ENCODE measurements around the gene WIPI1. TPM values are rescaled to one million over a fixed set of nuclear protein-coding genes. Genes with fewer than 3 reads are reported as not detected.

WIPI1 gene
- total RNA-seq, 1 donor from 2014 or later = 66.1 TPM

GRCh38 chr17:68397108-68397536, 60.2 kb downstream of the WIPI1 start:
- no peak for DNase-seq
- ATAC-seq = no peak
- intact Hi-C loops (cut with micrococcal nuclease) = no loop called here

DNA sequence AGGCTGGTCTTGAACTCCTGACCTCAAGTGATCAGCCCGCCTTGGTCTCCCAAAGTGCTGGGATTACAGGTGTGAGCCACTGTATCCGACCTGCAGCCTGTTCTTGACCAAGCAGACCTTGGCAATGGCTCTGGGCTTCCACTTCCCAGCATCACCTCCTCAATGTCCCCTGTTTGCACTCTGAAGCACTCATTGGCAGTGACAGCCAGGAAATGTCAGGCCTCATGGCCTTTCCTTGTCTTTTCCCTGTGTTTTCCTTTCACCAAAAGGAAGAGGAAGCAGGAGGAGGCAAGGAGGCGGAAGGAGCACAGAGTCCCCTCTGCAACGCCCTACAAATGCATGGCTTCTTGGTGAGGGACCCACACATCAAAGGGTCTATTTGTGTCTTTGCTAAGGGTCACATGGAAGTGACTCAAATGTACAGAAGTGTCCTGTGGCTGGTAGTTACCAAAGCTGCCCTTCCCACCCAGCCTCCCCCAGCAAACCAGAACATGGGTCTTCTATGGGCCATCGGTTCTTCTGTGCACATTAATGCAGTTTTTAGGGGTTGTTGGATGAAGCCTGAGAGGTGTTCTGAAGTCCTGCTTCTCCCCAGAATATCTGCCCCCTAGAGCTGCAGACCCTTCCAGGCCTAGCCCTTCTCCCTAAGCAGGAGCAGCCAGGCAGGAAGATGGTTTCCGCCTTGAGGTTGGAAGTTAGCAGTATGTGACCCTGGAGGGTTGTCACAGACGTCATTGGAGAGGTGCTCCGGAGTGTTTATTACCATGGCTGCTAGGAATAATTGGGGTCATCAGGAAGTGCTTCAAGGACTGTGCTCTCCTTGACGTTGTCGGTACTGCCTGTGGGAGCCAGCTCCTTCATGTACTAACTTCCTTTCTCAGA, 60.8 kb downstream of the WIPI1 start:
- intact Hi-C loops (cut with micrococcal nuclease) = no loop called here
- DNase-seq (no peak), ATAC-seq (no peak)

- DNase-seq = no peak
- ATAC-seq = no peak
- intact Hi-C loops (cut with micrococcal nuclease) = no loop called here
These were observed 62.5 kb downstream of the WIPI1 start for GRCh38 chr17:68394608-68395331.

DNA sequence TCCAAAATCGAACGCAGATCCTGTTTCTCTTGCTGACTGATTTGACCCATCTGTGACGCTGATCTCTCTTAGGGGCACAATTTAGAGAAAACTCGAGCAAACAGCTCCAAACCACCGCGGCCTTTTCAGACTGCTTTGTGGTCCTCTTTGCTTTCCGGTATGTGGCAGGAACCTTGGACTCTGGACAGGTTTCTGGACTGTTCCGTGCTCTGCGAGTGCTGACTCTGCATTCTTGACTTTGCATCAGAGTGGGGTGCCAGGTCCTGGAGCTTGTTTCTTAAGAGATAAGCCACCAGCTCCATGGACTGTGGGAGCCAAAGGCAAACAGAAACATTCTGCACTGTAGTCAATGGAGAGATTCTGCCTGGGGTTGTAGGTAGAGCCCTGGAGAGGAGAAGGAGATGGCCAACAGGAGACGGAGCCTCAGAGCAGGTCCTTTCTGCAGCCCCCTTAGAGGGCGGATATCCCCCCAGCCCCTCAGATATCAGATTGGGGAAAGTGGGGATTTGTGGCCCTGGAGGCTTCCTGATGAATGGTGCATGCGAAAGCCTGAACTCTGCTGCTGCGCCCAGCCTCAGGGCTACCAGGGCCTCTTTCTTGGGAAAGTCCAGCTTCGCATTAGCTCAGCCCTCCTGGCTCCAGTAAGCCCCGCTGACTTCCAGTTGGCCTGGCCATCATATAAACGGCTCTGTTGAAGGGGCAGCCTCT, 65.6 kb downstream of the WIPI1 start:
- no peak for ATAC-seq
- intact Hi-C loops (cut with micrococcal nuclease) = no loop called here
- DNase-seq = no peak

GRCh38 chr17:68390888-68391545, 66.3 kb downstream of the WIPI1 start:
- intact Hi-C loops (cut with micrococcal nuclease) = no loop called here
- ATAC-seq = no peak
- DNase-seq = no peak

DNA sequence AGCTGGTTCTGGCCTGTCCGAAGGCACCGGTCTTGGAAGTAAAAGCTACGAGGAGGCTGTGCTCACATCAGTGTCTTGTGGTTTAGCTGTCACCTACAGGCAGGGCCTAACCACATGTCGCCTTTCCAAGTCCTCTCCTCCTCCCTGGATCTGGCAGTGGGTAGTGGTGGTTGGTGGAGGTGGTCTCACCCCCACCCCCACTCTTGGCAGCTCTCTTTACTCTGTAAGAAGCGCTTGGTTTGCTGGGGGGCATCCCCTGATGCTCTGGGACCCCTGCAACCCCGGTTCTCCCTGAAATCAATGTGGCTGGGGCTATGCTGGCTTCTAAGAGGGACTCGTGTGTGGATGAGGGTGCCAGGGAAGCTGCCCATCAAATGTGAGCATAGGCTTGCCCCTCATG, 68.3 kb downstream of the WIPI1 start:
- ATAC-seq (no peak), DNase-seq (no peak)
- intact Hi-C loops (cut with micrococcal nuclease) = no loop called here

- intact Hi-C loops (cut with micrococcal nuclease) = no loop called here
- no peak for DNase-seq
- ATAC-seq = no peak
These were observed 69.7 kb downstream of the WIPI1 start for GRCh38 chr17:68387435-68388218.

GRCh38 chr17:68385490-68386215, 71.6 kb downstream of the WIPI1 start:
- intact Hi-C loops (cut with micrococcal nuclease) = no loop called here
- DNase-seq (no peak), ATAC-seq (no peak)

- ATAC-seq (no peak), DNase-seq (no peak)
- intact Hi-C loops (cut with micrococcal nuclease) = no loop called here
These were observed 72.4 kb downstream of the WIPI1 start for GRCh38 chr17:68384941-68385340.

- intact Hi-C loops (cut with micrococcal nuclease) = no loop called here
- ATAC-seq (no peak), DNase-seq (no peak)
These were observed 72.8 kb downstream of the WIPI1 start for GRCh38 chr17:68384471-68384870.

GRCh38 chr17:68383443-68384321, 73.6 kb downstream of the WIPI1 start:
- ATAC-seq (peak; percentile 8), DNase-seq (no peak)
- intact Hi-C loops (cut with micrococcal nuclease) = no loop called here

DNA sequence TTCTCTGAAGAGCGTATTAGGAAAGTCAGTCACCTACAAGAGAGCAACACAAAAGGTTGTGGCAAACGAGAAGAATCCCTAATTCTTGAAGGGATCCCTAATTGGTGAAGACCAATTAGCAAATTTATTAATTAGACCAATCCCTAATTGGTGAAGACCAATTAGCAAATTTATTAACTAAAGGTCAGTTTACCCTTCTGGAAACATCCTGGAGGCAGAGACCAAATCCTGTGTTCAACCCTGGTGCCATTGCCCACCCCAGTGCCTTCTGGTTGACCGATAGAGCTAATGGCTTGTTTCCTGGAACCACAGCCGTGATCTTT, 74.2 kb downstream of the WIPI1 start:
- ATAC-seq = no peak
- no peak for DNase-seq
- intact Hi-C loops (cut with micrococcal nuclease) = no loop called here

- intact Hi-C loops (cut with micrococcal nuclease) = no loop called here
- no peak for ATAC-seq
- no peak for DNase-seq
These were observed 74.7 kb downstream of the WIPI1 start for GRCh38 chr17:68382582-68383085.

DNA sequence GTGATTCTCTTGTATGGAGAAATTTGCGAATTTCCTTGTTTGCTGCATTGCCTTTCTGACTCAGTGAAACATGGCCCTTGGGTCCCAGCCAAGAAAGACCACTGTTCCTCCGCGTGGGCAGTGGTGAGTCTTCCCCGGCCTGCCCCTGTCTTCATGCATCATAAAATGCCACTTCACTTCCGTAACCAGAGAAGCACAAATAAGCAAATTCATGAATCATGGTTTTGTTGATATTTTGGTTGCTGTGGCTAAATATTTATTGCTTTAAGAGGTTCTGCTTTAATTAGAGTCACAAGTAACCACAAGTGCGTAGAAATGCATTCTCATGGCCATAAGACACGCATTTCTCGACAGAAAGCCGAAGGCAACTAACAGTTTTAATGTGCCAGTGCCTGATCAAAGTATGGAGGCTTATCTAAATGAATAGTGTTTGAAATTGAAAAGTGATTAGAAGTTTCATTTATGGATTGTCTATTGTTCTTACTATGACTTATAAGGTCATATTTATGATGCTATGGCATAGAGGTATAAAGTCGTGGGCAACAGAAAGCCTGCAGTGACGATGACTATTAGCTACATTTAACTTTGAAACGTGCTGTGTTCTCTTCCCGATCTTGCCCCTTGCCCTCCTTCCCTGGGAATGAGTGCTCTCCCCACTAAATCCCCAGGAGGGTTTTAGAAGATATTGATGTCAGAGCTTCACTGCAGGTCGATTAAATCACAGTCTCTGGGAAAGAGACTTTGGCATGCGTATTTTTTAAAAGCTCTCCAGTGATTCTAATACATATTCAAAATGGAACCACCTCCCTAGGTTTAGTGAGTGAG, 76.0 kb downstream of the WIPI1 start:
- DNase-seq (no peak), ATAC-seq (no peak)
- intact Hi-C loops (cut with micrococcal nuclease) = no loop called here

DNA sequence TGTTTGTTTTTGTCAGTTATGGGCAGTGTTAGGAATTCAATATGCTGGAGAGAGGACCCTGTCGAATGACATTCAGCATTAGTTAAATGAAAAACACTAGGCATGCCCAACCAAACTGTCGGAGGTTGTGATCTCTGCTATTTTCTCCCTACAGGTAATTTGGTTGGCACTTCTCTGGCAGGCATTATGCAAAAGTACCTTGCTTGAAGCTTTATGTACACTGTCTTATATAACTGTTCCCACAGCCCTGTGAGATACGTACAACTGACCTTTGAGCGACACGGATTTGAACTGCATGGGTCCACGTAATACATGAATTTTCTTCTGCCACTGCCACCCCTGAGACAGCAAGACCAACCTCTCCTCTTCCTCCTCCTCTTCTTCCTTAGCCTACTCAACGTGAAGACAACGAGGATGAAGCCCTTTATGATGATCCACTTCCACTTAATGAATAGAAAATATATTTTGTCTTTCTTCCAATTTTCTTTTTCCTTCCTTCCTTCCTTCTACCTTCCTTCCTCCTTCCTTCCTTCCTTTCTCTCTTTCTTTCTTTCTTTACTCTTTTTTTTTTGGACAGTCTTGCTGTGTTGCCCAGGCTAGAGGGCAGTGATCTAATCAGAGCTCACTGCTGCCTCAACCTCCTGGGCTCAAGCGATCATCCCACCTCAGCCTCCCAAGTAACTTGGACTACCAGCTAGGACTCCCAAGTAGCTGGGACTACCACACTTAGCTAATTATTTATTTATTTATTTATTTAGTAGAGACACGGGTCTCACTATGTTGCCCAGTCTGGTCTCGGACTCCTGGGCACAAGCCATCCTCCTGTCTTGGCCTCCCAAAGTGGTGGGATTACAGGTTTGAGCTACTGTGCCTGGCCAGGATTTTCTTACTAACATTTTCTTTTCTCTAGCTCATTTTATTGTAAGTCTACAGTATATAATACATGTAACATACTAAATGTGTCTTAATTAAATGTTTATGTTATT, 77.3 kb downstream of the WIPI1 start:
- ATAC-seq (no peak), DNase-seq (no peak)
- intact Hi-C loops (cut with micrococcal nuclease) = no loop called here

All from left ventricle myocardium superior (tissue), 1 donor.